Measurements from ENCODE around the gene NAA40.

The NAA40 gene

GRCh38 chr11:63986156-63986931, 47.5 kb downstream of the NAA40 start, which contains the start of gene OTUB1:
Gene OTUB1 (plus strand): TSS chr11:63986438. CDS start chr11:63986457, 19 bp downstream.
- H4K20me1 ChIP-seq (ENCODE audit: insufficient read depth, low read length, poor library complexity, severe bottlenecking): peaks cover 17% of the 10 kb centered on the region
- peaks cover 41% of the 10 kb centered on the region for H3K79me2 ChIP-seq (ENCODE audit: insufficient read depth, low read length)
- H3K36me3 ChIP-seq (ENCODE audit: insufficient read depth, low read length): peaks cover 4% of the 10 kb centered on the region; the same call in 1 of the 2 replicates
- peak within 1 kb of the TSS; percentile 82 for H2AFZ ChIP-seq (ENCODE audit: low read length)
- H3K4me1 ChIP-seq (ENCODE audit: insufficient read depth, low read length, poor library complexity, severe bottlenecking): peaks cover 26% of the 10 kb centered on the region
- no peaks in the 10 kb centered on the region for H3K9me3 ChIP-seq (ENCODE audit: insufficient read depth, low read depth, low read length)
- no peaks in the 10 kb centered on the region for H3F3A ChIP-seq (ENCODE audit: low read depth)
- no peaks in the 10 kb centered on the region for H3K9me2 ChIP-seq (replicated peaks; ENCODE audit: low read depth, low read length)
- H3K27me3 ChIP-seq (ENCODE audit: insufficient read depth, low read length, poor library complexity, severe bottlenecking): no peaks in the 10 kb centered on the region
- no peak for TF ChIP-seq EZH2phosphoT487 (IDR thresholded peaks at IDR 0.05; ENCODE audit: borderline replicate concordance)
- TF ChIP-seq, protein P1, sequence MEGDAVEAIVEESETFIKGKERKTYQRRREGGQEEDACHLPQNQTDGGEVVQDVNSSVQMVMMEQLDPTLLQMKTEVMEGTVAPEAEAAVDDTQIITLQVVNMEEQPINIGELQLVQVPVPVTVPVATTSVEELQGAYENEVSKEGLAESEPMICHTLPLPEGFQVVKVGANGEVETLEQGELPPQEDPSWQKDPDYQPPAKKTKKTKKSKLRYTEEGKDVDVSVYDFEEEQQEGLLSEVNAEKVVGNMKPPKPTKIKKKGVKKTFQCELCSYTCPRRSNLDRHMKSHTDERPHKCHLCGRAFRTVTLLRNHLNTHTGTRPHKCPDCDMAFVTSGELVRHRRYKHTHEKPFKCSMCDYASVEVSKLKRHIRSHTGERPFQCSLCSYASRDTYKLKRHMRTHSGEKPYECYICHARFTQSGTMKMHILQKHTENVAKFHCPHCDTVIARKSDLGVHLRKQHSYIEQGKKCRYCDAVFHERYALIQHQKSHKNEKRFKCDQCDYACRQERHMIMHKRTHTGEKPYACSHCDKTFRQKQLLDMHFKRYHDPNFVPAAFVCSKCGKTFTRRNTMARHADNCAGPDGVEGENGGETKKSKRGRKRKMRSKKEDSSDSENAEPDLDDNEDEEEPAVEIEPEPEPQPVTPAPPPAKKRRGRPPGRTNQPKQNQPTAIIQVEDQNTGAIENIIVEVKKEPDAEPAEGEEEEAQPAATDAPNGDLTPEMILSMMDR (conservative IDR thresholded peaks at IDR 0.05; ENCODE audit: low read length): no peak
- peak within 1 kb of the TSS; percentile 85 for H3K4me3 ChIP-seq (ENCODE audit: low read length, poor library complexity, severe bottlenecking)
- peak within 1 kb of the TSS; percentile 93 for H3K4me2 ChIP-seq (ENCODE audit: low read depth, low read length, poor library complexity, severe bottlenecking)
- H3K9ac ChIP-seq (ENCODE audit: low read depth, low read length, poor library complexity, severe bottlenecking): peak within 1 kb of the TSS; percentile 88

GRCh38 chr11:63986932-63987513, 48.2 kb downstream of the NAA40 start:
- Histone ChIP-seq H3K9me3 (ENCODE audit: insufficient read depth, low read depth, low read length) (no peaks in the 10 kb centered on the region), H3K79me2 (ENCODE audit: insufficient read depth, low read length) (peaks cover 39% of the 10 kb centered on the region), H3K4me3 (ENCODE audit: low read length, poor library complexity, severe bottlenecking) (peak overlapping the region; percentile 85)

DNA sequence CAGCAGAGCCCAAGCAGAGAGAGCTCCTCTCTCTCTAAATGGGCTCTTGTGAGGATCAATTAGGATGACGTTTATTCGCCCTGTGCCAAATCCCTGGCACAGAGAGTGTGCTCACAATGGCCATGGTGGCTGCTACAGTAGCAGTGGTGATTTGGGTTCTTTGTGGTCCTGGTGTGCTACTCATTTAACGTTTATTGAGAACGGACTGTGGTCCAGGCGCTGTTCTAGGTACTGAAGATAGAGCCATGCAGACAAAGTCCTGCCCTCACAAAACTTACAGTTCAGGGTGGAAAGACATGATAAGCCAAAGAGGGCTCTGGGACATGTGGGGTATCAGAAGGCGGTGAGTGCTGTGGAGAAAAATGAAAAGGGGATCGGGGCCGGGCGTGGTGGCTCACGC, 52.8 kb downstream of the NAA40 start:
- Histone ChIP-seq H3K9ac (ENCODE audit: low read depth, low read length, poor library complexity, severe bottlenecking) (no peak overlapping the region), H3K79me2 (ENCODE audit: insufficient read depth, low read length) (peaks cover 41% of the 10 kb centered on the region), H3K4me3 (ENCODE audit: low read length, poor library complexity, severe bottlenecking) (no peak overlapping the region)

More at GRCh38 chr11:63986932-63987513, 48.2 kb downstream of the NAA40 start:
- no peaks in the 10 kb centered on the region for H3F3A ChIP-seq (ENCODE audit: low read depth)
- peak overlapping the region; percentile 88 for H3K9ac ChIP-seq (ENCODE audit: low read depth, low read length, poor library complexity, severe bottlenecking)
- peaks cover 5% of the 10 kb centered on the region; the same call in 1 of the 2 replicates for H3K36me3 ChIP-seq (ENCODE audit: insufficient read depth, low read length)
- no peaks in the 10 kb centered on the region for H3K27me3 ChIP-seq (ENCODE audit: insufficient read depth, low read length, poor library complexity, severe bottlenecking)
- no peaks in the 10 kb centered on the region for H3K9me2 ChIP-seq (replicated peaks; ENCODE audit: low read depth, low read length)
- H3K4me2 ChIP-seq (ENCODE audit: low read depth, low read length, poor library complexity, severe bottlenecking): peak overlapping the region; percentile 93
- peaks cover 17% of the 10 kb centered on the region for H4K20me1 ChIP-seq (ENCODE audit: insufficient read depth, low read length, poor library complexity, severe bottlenecking)
- TF ChIP-seq, protein P1 (conservative IDR thresholded peaks at IDR 0.05; ENCODE audit: low read length): no peak
- TF ChIP-seq EZH2phosphoT487 (IDR thresholded peaks at IDR 0.05; ENCODE audit: borderline replicate concordance): no peak
- no peak overlapping the region for H2AFZ ChIP-seq (ENCODE audit: low read length)
- H3K4me1 ChIP-seq (ENCODE audit: insufficient read depth, low read length, poor library complexity, severe bottlenecking): peaks cover 26% of the 10 kb centered on the region

More for the DNA sequence above, 52.8 kb downstream of the NAA40 start:
- TF ChIP-seq EZH2phosphoT487 (IDR thresholded peaks at IDR 0.05; ENCODE audit: borderline replicate concordance): no peak
- TF ChIP-seq, protein P1 (conservative IDR thresholded peaks at IDR 0.05; ENCODE audit: low read length): no peak
- H4K20me1 ChIP-seq (ENCODE audit: insufficient read depth, low read length, poor library complexity, severe bottlenecking): peaks cover 21% of the 10 kb centered on the region
- H3K4me2 ChIP-seq (ENCODE audit: low read depth, low read length, poor library complexity, severe bottlenecking): no peak overlapping the region
- H3F3A ChIP-seq (ENCODE audit: low read depth): no peaks in the 10 kb centered on the region
- no peaks in the 10 kb centered on the region for H3K27me3 ChIP-seq (ENCODE audit: insufficient read depth, low read length, poor library complexity, severe bottlenecking)
- H3K9me3 ChIP-seq (ENCODE audit: insufficient read depth, low read depth, low read length): no peaks in the 10 kb centered on the region
- H3K9me2 ChIP-seq (replicated peaks; ENCODE audit: low read depth, low read length): no peaks in the 10 kb centered on the region
- peaks cover 17% of the 10 kb centered on the region for H3K4me1 ChIP-seq (ENCODE audit: insufficient read depth, low read length, poor library complexity, severe bottlenecking)
- H2AFZ ChIP-seq (ENCODE audit: low read length): no peak overlapping the region
- H3K36me3 ChIP-seq (ENCODE audit: insufficient read depth, low read length): peaks cover 31% of the 10 kb centered on the region; the same call in 1 of the 2 replicates
